ENCODE data around the gene SLFN12L. TPM values are rescaled to one million over a fixed set of nuclear protein-coding genes. Genes with fewer than 3 reads are reported as not detected.
"Not testable (repeated sequence)": the region's sequence is repeated elsewhere in the genome, so short reads cannot be mapped to it uniquely, and the experiment has no call there.

The SLFN12L gene
- total and polyA plus RNA-seq, 10 of the 15 experiments (the other 5 are each of a cell fraction or from before 2014, with no cell fraction given) = 1.0 to 21.3 (median 9.4) TPM

- not testable (repeated sequence) for H3K9me3 ChIP-seq (replicated peaks; ENCODE audit: control insufficient read depth, insufficient read depth, low read length); FAIRE-seq; H2AFZ ChIP-seq (ENCODE audit: control insufficient read depth, low read depth, low read length); H4K20me1 ChIP-seq (ENCODE audit: control insufficient read depth, insufficient read depth); H3K27me3 ChIP-seq (replicated peaks in 1 of 2; ENCODE audit: control insufficient read depth in 2 of 2, insufficient read depth in 2 of 2, low read length in 1 of 2); DNase-seq (ENCODE audit: low read depth, low spot score); H3K27ac ChIP-seq (ENCODE audit: control insufficient read depth, insufficient read depth); ATAC-seq; H3K9ac ChIP-seq (ENCODE audit: control insufficient read depth, insufficient read depth, low read length); BruUV-seq (replicated peaks); H3K36me3 ChIP-seq (ENCODE audit: control insufficient read depth in 2 of 2, insufficient read depth in 2 of 2, low read length in 1 of 2)
- in situ Hi-C loops (cut with MboI) (loop anchor here (5.0 kb wide), 3 partner anchors 163 to 368 kb away; partner anchors contain the start of gene SLFN11), intact Hi-C loops (cut with micrococcal nuclease; ENCODE audit: unreplicated experiment) (loop anchor here (5.0 to 10.0 kb wide), 2 partner anchors 103 to 391 kb away; partner anchors contain the start of genes NLE1, SLFN12 and UNC45B)
- peak overlapping the region; percentile 69 for H3K4me2 ChIP-seq (ENCODE audit: control insufficient read depth, insufficient read depth)
- RAD21 ChIA-PET (ENCODE audit: unreplicated experiment) = interaction anchor here (0.9 to 8.2 kb wide), 13 partner anchors 8 to 448 kb away, joined by 3 to 171 read pairs (median 5); partner anchors contain the start of genes SLFN11, SLFN12 and SLFN13
- H3K4me1 ChIP-seq (ENCODE audit: control insufficient read depth, insufficient read depth, low read length) = peaks cover 18% of the 10 kb centered on the region
- 86% methylated on average over 9 of the region's 9 CpGs for WGBS (ENCODE audit: insufficient coverage, insufficient replicate concordance, low lambda C conversion rate, missing lambda C conversion rate)
- peaks cover 75% of the 10 kb centered on the region for H3K79me2 ChIP-seq (ENCODE audit: control insufficient read depth, insufficient read depth, low read length)
- POLR2A ChIA-PET = interaction anchor here (1.0 to 1.3 kb wide), 8 partner anchors 13 to 222 kb away, joined by 3 to 7 read pairs (median 4); partner anchors contain the start of gene PEX12
- peak; percentile 95 for TF ChIP-seq MLLT1 (IDR thresholded peaks at IDR 0.05)
- SMC1A ChIA-PET (ENCODE audit: uncharacterized antibody, unreplicated experiment) = interaction anchor here (0.6 to 12.6 kb wide), 14 partner anchors 8 to 434 kb away, joined by 3 to 251 read pairs (median 5); partner anchors contain the start of genes PEX12 and SLFN13
- CTCF ChIA-PET = interaction anchor here (0.7 to 16.4 kb wide), 8 partner anchors 13 to 229 kb away, joined by 3 to 321 read pairs (median 4); partner anchors contain the start of gene PEX12
- peak overlapping the region; percentile 81 for H3K4me3 ChIP-seq
These were observed 2.1 kb downstream of the SLFN12L start for GRCh38 chr17:35535406-35535805.

- H3K27ac ChIP-seq (ENCODE audit: control insufficient read depth, insufficient read depth) = no peak overlapping the region
- TSS peak; percentile 18 for BruUV-seq (replicated peaks)
- H3K79me2 ChIP-seq (ENCODE audit: control insufficient read depth, insufficient read depth, low read length) = peaks cover 72% of the 10 kb centered on the region
- no peaks in the 10 kb centered on the region for H3K27me3 ChIP-seq (replicated peaks in 1 of 2; ENCODE audit: control insufficient read depth in 2 of 2, insufficient read depth in 2 of 2, low read length in 1 of 2)
- ChIA-PET RAD21 (ENCODE audit: unreplicated experiment) (interaction anchor here (0.6 to 8.2 kb wide), 17 partner anchors 9 to 1115 kb away, joined by 3 to 171 read pairs (median 5); partner anchors contain the start of genes PEX12, SLFN11, SLFN12 and SLFN13), SMC1A (ENCODE audit: uncharacterized antibody, unreplicated experiment) (interaction anchor here (0.6 to 12.6 kb wide), 23 partner anchors 9 to 435 kb away, joined by 3 to 251 read pairs (median 4); partner anchors contain the start of genes PEX12, SLFN13 and SLFN5), CTCF (interaction anchor here (0.7 to 16.4 kb wide), 19 partner anchors 11 to 449 kb away, joined by 3 to 321 read pairs (median 4); partner anchors contain the start of gene SLFN13), POLR2A (interaction anchor here (0.9 to 1.5 kb wide), 9 partner anchors 12 to 222 kb away, joined by 3 to 7 read pairs (median 4); partner anchors contain the start of genes PEX12 and SLFN11)
- no peaks in the 10 kb centered on the region; the same call in 2 of the 3 replicates for H3K9me3 ChIP-seq (replicated peaks; ENCODE audit: control insufficient read depth, insufficient read depth, low read length)
- ATAC-seq (no peak), DNase-seq (ENCODE audit: low read depth, low spot score) (no peak), FAIRE-seq (no peak)
- peak overlapping the region; percentile 81 for H3K4me2 ChIP-seq (ENCODE audit: control insufficient read depth, insufficient read depth)
- WGBS (ENCODE audit: insufficient coverage, insufficient replicate concordance, low lambda C conversion rate, missing lambda C conversion rate) = 44% methylated on average over 3 of the region's 3 CpGs
- H4K20me1 ChIP-seq (ENCODE audit: control insufficient read depth, insufficient read depth) = no peaks in the 10 kb centered on the region
- TF ChIP-seq POU2F2 (IDR thresholded peaks at IDR 0.05; ENCODE audit: borderline replicate concordance, low read depth, low read length) (no peak), EED (IDR thresholded peaks at IDR 0.05; ENCODE audit: low read depth) (no peak), SKIL (IDR thresholded peaks at IDR 0.05; ENCODE audit: low read depth, poor library complexity, severe bottlenecking) (no peak), YBX1 (IDR thresholded peaks at IDR 0.05) (no peak), CHD1 (IDR thresholded peaks at IDR 0.05; ENCODE audit: low read depth, low read length) (no peak), BHLHE40 (IDR thresholded peaks at IDR 0.05; ENCODE audit: borderline replicate concordance in 1 of 2, low read depth in 2 of 2, low read length in 1 of 2) (no peak), MEF2B (IDR thresholded peaks at IDR 0.05; ENCODE audit: partially characterized antibody, poor library complexity, severe bottlenecking) (no peak), NFYA (IDR thresholded peaks at IDR 0.05; ENCODE audit: borderline replicate concordance, low read depth, low read length) (no peak), FOS (IDR thresholded peaks at IDR 0.05; ENCODE audit: borderline replicate concordance, extremely low read depth, insufficient read length) (no peak), IKZF2 (IDR thresholded peaks at IDR 0.05) (no peak)
- peak overlapping the region; percentile 81 for H3K4me3 ChIP-seq
- no peak overlapping the region for H2AFZ ChIP-seq (ENCODE audit: control insufficient read depth, low read depth, low read length)
- 0 out of 4 replicates have a peak, but pooled peaks cover 0 to 3% of the 10 kb centered on the region in 2 experiments for H3K36me3 ChIP-seq (ENCODE audit: control insufficient read depth in 2 of 2, insufficient read depth in 2 of 2, low read length in 1 of 2)
- intact Hi-C loops (cut with micrococcal nuclease; ENCODE audit: unreplicated experiment) (loop anchor here (5.0 to 10.0 kb wide), 2 partner anchors 102 to 390 kb away; partner anchors contain the start of genes NLE1, SLFN12 and UNC45B), in situ Hi-C loops (cut with MboI) (loop anchor here (5.0 kb wide), 3 partner anchors 162 to 367 kb away; partner anchors contain the start of gene SLFN11)
- H3K4me1 ChIP-seq (ENCODE audit: control insufficient read depth, insufficient read depth, low read length) = peaks cover 13% of the 10 kb centered on the region
- peak overlapping the region; percentile 36; the same call in 1 of the 2 replicates for H3K9ac ChIP-seq (ENCODE audit: control insufficient read depth, insufficient read depth, low read length)
These were observed 2.8 kb downstream of the SLFN12L start for GRCh38 chr17:35534576-35535093.

All from GM12878 (cell line).